ENCODE data around the gene USP33. TPM values are rescaled to one million over a fixed set of nuclear protein-coding genes. Genes with fewer than 3 reads are reported as not detected.

Gene USP33
- total and polyA plus RNA-seq, 9 of the 15 experiments (the other 6 are each of a cell fraction or from before 2014, with no cell fraction given), result 22.4 to 83.5 (median 44.7) TPM

GRCh38 chr1:77704736-77705135 is 54.9 kb downstream of the USP33 start (continued):
- TF ChIP-seq, protein P1, sequence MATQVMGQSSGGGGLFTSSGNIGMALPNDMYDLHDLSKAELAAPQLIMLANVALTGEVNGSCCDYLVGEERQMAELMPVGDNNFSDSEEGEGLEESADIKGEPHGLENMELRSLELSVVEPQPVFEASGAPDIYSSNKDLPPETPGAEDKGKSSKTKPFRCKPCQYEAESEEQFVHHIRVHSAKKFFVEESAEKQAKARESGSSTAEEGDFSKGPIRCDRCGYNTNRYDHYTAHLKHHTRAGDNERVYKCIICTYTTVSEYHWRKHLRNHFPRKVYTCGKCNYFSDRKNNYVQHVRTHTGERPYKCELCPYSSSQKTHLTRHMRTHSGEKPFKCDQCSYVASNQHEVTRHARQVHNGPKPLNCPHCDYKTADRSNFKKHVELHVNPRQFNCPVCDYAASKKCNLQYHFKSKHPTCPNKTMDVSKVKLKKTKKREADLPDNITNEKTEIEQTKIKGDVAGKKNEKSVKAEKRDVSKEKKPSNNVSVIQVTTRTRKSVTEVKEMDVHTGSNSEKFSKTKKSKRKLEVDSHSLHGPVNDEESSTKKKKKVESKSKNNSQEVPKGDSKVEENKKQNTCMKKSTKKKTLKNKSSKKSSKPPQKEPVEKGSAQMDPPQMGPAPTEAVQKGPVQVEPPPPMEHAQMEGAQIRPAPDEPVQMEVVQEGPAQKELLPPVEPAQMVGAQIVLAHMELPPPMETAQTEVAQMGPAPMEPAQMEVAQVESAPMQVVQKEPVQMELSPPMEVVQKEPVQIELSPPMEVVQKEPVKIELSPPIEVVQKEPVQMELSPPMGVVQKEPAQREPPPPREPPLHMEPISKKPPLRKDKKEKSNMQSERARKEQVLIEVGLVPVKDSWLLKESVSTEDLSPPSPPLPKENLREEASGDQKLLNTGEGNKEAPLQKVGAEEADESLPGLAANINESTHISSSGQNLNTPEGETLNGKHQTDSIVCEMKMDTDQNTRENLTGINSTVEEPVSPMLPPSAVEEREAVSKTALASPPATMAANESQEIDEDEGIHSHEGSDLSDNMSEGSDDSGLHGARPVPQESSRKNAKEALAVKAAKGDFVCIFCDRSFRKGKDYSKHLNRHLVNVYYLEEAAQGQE (IDR thresholded peaks at IDR 0.05; ENCODE audit: borderline replicate concordance), result no peak
- TF ChIP-seq, protein P1 (CRISPR knock-in tag; IDR thresholded peaks at IDR 0.05; ENCODE audit: low read depth), result no peak
- peak; percentile 32; the same call in 1 of the 2 replicates for TF ChIP-seq EGR1 (conservative IDR thresholded peaks at IDR 0.05)
- TF ChIP-seq MBD2 (IDR thresholded peaks at IDR 0.05; ENCODE audit: borderline replicate concordance, low read depth), result peak; percentile 20; the same call in 1 of the 2 replicates
- peak; percentile 68 for TF ChIP-seq SMARCA4 (IDR thresholded peaks at IDR 0.05)
- TF ChIP-seq CREM (IDR thresholded peaks at IDR 0.05; ENCODE audit: low read depth), result peak; percentile 64
- peak; percentile 82 for TF ChIP-seq ARID1B (IDR thresholded peaks at IDR 0.05)
- peak; percentile 72; the same call in 1 of the 2 replicates for TF ChIP-seq EP300 (IDR thresholded peaks at IDR 0.05; ENCODE audit: low read length)
- TF ChIP-seq, protein P2, sequence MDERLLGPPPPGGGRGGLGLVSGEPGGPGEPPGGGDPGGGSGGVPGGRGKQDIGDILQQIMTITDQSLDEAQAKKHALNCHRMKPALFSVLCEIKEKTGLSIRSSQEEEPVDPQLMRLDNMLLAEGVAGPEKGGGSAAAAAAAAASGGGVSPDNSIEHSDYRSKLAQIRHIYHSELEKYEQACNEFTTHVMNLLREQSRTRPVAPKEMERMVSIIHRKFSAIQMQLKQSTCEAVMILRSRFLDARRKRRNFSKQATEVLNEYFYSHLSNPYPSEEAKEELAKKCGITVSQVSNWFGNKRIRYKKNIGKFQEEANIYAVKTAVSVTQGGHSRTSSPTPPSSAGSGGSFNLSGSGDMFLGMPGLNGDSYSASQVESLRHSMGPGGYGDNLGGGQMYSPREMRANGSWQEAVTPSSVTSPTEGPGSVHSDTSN (CRISPR knock-in tag; IDR thresholded peaks at IDR 0.05; ENCODE audit: low read depth), result no peak
- TF ChIP-seq, protein P2 (tag; conservative IDR thresholded peaks at IDR 0.05; ENCODE audit: low read depth), result peak; percentile 53
- peak; percentile 48; the same call in 1 of the 2 replicates for TF ChIP-seq ZEB2 (IDR thresholded peaks at IDR 0.05)
- peak in 1 of 2 experiments; percentile 58; a peak in 2 of 4 replicates for TF ChIP-seq RCOR1 (IDR thresholded peaks at IDR 0.05; ENCODE audit: borderline replicate concordance in 1 of 2, low read depth in 2 of 2, low read length in 2 of 2)
- no peak for TF ChIP-seq ASH1L (IDR thresholded peaks at IDR 0.05; ENCODE audit: borderline replicate concordance, low read depth, partially characterized antibody)
- 0 out of 2 replicates have a peak, but pooled peaks have one; percentile 72 for TF ChIP-seq SMARCE1 (IDR thresholded peaks at IDR 0.05)
- TF ChIP-seq ATF3 (IDR thresholded peaks at IDR 0.05), result peak; percentile 43; the same call in 1 of the 2 replicates
- TF ChIP-seq ATF3 (CRISPR knock-in tag; conservative IDR thresholded peaks at IDR 0.05), result no peak
- TF ChIP-seq SLC30A9 (CRISPR knock-in tag; IDR thresholded peaks at IDR 0.05), result no peak
- TF ChIP-seq L3MBTL2 (IDR thresholded peaks at IDR 0.05), result no peak
- TF ChIP-seq TAL1 (IDR thresholded peaks at IDR 0.05), result peak; percentile 23
- no peak; the same call in 1 of the 2 replicates for TF ChIP-seq ETV5 (CRISPR knock-in tag; IDR thresholded peaks at IDR 0.05; ENCODE audit: low read depth)
- peak; percentile 72 for TF ChIP-seq CBFA2T3 (IDR thresholded peaks at IDR 0.05)
